ENCODE results near the gene PICK1.
A peak's percentile ranks its signal among the peaks of the same experiment; 100 is the strongest.

Gene PICK1

GRCh38 chr22:38070250-38070921, 13.2 kb downstream of the PICK1 start:
- Histone ChIP-seq H3K4me1 (peaks cover 48 to 98% (median 90%) of the 10 kb centered on the region in 10 experiments), H3K27ac (peak overlapping the region; percentile 15 to 86 (median 75); a peak in 20 of 22 replicates), H3K27me3 (peaks cover 0 to 18% (median 0%) of the 10 kb centered on the region in 11 experiments; a peak in 1 of 22 replicates), H3K9ac (peak overlapping the region; percentile 34 to 86 (median 75); a peak in 18 of 22 replicates), H3K4me2 (peak overlapping the region; percentile 73 to 100 (median 95)), H4K20me1 (no peaks in the 10 kb centered on the region), H3K9me3 (replicated peaks in 1 of 11) (no peaks in the 10 kb centered on the region), H3K4me3 (peak overlapping the region in 4 of 10 experiments; percentile 39 to 64 (median 56); a peak in 3 of 20 replicates), H3K36me3 (peaks cover 0 to 4% (median 0%) of the 10 kb centered on the region in 11 experiments; a peak in 2 of 22 replicates)
- no peak for TF ChIP-seq Cebpa-rat (IDR thresholded peaks at IDR 0.05)

GRCh38 chr22:38071421-38072321, 14.5 kb downstream of the PICK1 start:
- TF ChIP-seq Cebpa-rat (IDR thresholded peaks at IDR 0.05), result no peak
- no peaks in the 10 kb centered on the region for H4K20me1 ChIP-seq
- no peak overlapping the region for H3K4me3 ChIP-seq
- H3K4me1 ChIP-seq, result peaks cover 42 to 98% (median 88%) of the 10 kb centered on the region in 10 experiments
- H3K27ac ChIP-seq, result peak overlapping the region in 7 of 11 experiments; percentile 21 to 86 (median 76); a peak in 13 of 22 replicates
- peaks cover 0 to 18% (median 0%) of the 10 kb centered on the region in 11 experiments; a peak in 1 of 22 replicates for H3K27me3 ChIP-seq
- H3K36me3 ChIP-seq, result no peaks in the 10 kb centered on the region; a peak in 1 of 22 replicates
- peak overlapping the region in 9 of 11 experiments; percentile 73 to 100 (median 95); a peak in 20 of 22 replicates for H3K4me2 ChIP-seq
- peak overlapping the region in 7 of 11 experiments; percentile 12 to 86 (median 44); a peak in 12 of 22 replicates for H3K9ac ChIP-seq
- no peaks in the 10 kb centered on the region for H3K9me3 ChIP-seq (replicated peaks in 1 of 11)

- H3K27ac ChIP-seq, result peak overlapping the region in 3 of 11 experiments; percentile 76 to 86 (median 82); a peak in 4 of 22 replicates
- H3K9ac ChIP-seq, result peak overlapping the region in 4 of 11 experiments; percentile 17 to 86 (median 64); a peak in 5 of 22 replicates
- TF ChIP-seq Cebpa-rat (IDR thresholded peaks at IDR 0.05), result no peak
- no peaks in the 10 kb centered on the region for H4K20me1 ChIP-seq
- H3K27me3 ChIP-seq, result peaks cover 0 to 18% (median 0%) of the 10 kb centered on the region in 11 experiments; a peak in 1 of 22 replicates
- no peak overlapping the region for H3K4me3 ChIP-seq
- H3K36me3 ChIP-seq, result no peaks in the 10 kb centered on the region; a peak in 1 of 22 replicates
- no peaks in the 10 kb centered on the region for H3K9me3 ChIP-seq (replicated peaks in 1 of 11)
- peak overlapping the region in 9 of 11 experiments; percentile 73 to 100 (median 95); a peak in 19 of 22 replicates for H3K4me2 ChIP-seq
- peaks cover 33 to 96% (median 83%) of the 10 kb centered on the region in 10 experiments for H3K4me1 ChIP-seq
These were observed 15.3 kb downstream of the PICK1 start for GRCh38 chr22:38072322-38073149.

DNA sequence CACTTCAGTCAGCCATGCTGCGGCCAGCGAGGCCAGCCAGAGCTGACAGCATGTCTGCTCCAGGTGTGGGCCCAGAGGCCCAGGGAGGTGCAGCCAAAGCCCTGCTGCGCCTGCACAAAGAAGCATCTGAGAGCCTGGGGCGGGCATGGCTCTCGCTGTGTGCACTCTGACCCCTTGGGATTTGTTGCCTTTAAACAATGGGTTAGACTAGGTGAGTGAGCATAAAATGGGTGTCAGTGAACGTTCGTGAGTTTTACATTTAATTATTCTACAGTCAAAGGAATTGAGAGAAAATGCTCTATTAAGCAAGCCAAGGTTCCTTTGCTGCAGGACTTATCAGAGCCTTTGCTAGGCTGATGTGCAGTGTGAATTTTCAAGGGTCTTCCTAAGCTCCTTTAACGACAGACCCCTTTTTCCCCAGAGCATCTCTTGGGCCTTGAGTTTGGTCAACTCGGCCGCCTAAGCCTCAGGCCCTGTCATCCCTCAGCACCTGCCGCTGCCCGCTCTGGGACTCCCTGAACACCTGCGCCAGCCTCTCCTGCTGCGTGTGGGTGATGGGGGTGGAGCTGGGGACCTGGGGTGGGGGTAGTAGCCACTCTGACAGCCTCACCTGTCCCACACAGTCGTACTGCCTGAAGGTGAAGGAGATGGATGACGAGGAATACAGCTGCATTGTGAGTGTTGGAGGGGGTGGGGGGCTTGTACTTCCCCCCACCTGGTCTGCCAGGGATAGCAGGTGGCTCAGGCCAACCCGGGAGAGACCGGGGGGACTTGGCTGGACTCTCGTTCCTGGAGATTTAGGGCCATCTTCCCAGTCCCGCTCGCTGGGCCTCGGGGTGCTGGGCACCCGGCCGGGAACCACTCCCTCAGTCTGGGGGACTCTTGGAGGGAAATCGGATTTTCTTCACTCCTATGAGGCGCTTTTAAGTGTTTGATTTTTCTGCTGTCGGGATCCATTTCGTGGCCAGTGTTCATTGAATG, 16.2 kb downstream of the PICK1 start:
- H3K27ac ChIP-seq, result no peak overlapping the region
- peaks cover 0 to 12% (median 0%) of the 10 kb centered on the region in 11 experiments; a peak in 1 of 22 replicates for H3K27me3 ChIP-seq
- no peaks in the 10 kb centered on the region for H3K9me3 ChIP-seq (replicated peaks in 1 of 11)
- no peak for TF ChIP-seq Cebpa-rat (IDR thresholded peaks at IDR 0.05)
- peaks cover 24 to 96% (median 83%) of the 10 kb centered on the region in 10 experiments for H3K4me1 ChIP-seq
- H3K9ac ChIP-seq, result peak overlapping the region in 2 of 11 experiments; percentile 0 to 22; a peak in 1 of 22 replicates
- H3K36me3 ChIP-seq, result no peaks in the 10 kb centered on the region; a peak in 1 of 22 replicates
- H3K4me3 ChIP-seq, result no peak overlapping the region
- 0 out of 22 replicates have a peak, but pooled peaks cover 0 to 7% (median 0%) of the 10 kb centered on the region in 11 experiments for H4K20me1 ChIP-seq
- H3K4me2 ChIP-seq, result peak overlapping the region in 8 of 11 experiments; percentile 13 to 100 (median 95); a peak in 15 of 22 replicates

GRCh38 chr22:38074181-38075104, 17.2 kb downstream of the PICK1 start:
- H3K9ac ChIP-seq, result 0 out of 22 replicates have a peak overlapping the region, but pooled peaks of 1 of the 11 experiments have one; percentile 3
- no peaks in the 10 kb centered on the region; a peak in 1 of 22 replicates for H3K36me3 ChIP-seq

DNA sequence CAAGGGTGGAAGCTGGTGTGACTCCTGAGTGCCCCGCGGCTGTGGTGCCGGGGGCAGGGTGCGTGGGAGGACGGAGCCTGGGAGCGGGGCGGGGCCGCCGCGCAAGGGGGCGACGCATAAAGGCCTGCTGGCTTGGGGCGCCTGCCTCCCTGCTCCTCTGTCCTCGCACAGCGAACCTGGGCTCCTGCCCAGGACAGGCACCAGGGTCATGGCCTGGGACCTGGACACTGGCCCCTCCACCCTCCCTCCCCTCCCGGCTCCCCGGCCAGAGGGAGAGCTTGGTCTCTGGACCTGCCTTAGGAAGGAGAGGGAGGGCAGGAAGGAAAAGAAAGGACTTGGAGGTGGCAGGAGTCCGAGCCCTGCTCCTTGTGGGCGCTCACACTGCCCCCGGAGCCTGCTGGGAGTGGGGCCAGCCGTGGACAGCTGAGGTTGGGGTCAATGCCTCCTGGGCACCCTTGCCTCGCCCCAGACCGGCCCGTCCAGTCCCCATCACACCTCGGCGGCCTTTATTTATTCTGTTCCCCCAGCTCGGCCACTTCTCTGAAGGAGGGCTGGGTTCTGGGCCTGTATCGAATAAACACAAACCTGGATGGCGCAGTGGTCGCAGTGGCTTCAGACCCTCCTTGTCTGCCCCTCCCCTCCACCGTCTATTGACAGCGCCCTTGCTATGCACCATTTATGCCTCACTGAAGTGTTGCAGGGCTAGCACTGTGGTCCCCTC, 18.1 kb downstream of the PICK1 start:
- Histone ChIP-seq H4K20me1 (peaks cover 0 to 10% (median 0%) of the 10 kb centered on the region in 11 experiments; a peak in 1 of 22 replicates), H3K9me3 (replicated peaks in 1 of 11) (no peaks in the 10 kb centered on the region), H3K27me3 (peaks cover 11 to 20% (median 14%) of the 10 kb centered on the region in 11 experiments), H3K36me3 (no peaks in the 10 kb centered on the region; a peak in 1 of 22 replicates), H3K4me1 (peaks cover 6 to 97% (median 72%) of the 10 kb centered on the region in 10 experiments), H3K27ac (no peak overlapping the region; a peak in 1 of 22 replicates), H3K4me2 (peak overlapping the region in 7 of 11 experiments; percentile 3 to 51 (median 32); a peak in 10 of 22 replicates), H3K4me3 (no peak overlapping the region), H3K9ac (peak overlapping the region in 4 of 11 experiments; percentile 3 to 50 (median 14); a peak in 1 of 22 replicates)
- TF ChIP-seq Cebpa-rat (IDR thresholded peaks at IDR 0.05), result no peak

More at GRCh38 chr22:38074181-38075104, 17.2 kb downstream of the PICK1 start:
- no peak for TF ChIP-seq Cebpa-rat (IDR thresholded peaks at IDR 0.05)
- Histone ChIP-seq H3K4me2 (peak overlapping the region in 6 of 11 experiments; percentile 20 to 100 (median 45); a peak in 9 of 22 replicates), H3K4me3 (no peak overlapping the region), H3K27ac (no peak overlapping the region), H3K9me3 (replicated peaks in 1 of 11) (no peaks in the 10 kb centered on the region), H3K27me3 (peaks cover 3 to 15% (median 5%) of the 10 kb centered on the region in 11 experiments; a peak in 20 of 22 replicates), H3K4me1 (peaks cover 14 to 99% (median 80%) of the 10 kb centered on the region in 10 experiments), H4K20me1 (0 out of 22 replicates have a peak, but pooled peaks cover 0 to 10% (median 0%) of the 10 kb centered on the region in 11 experiments)
